NCI-H2196 treated with DMSO at 0.1 percent for 48 hours (cell line): ENCODE results near the gene CYP19A1.
"Not testable (repeated sequence)": the region's sequence is repeated elsewhere in the genome, so short reads cannot be mapped to it uniquely, and the experiment has no call there.

Experiments
- DNase-seq: peaks from one replicate; lab custom pipeline; 2025; ENCODE audit not compliant: unreplicated experiment; lab: John Stamatoyannopoulos, UW

The CYP19A1 gene

DNA sequence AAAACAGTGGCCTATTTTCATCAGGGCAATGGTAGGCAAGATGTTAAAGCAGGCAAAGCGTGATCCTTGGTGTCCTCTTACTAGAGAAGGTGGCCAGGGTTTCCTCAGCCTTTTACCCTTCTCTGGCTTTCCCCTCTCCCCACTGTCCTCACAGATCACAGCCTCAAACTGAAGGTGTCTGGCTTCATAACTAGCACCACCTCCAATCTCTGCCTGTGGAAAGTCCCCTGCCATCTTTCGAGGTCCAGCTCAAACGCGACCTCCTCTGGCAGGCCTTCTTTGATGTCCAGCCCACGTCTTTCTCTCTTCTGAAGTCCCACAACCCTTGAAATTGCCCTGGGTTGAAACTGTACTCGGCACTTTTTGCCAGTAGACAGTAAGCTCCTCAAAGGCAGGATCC, 35.9 kb downstream of the CYP19A1 start:
- DNase-seq = no peak

DNA sequence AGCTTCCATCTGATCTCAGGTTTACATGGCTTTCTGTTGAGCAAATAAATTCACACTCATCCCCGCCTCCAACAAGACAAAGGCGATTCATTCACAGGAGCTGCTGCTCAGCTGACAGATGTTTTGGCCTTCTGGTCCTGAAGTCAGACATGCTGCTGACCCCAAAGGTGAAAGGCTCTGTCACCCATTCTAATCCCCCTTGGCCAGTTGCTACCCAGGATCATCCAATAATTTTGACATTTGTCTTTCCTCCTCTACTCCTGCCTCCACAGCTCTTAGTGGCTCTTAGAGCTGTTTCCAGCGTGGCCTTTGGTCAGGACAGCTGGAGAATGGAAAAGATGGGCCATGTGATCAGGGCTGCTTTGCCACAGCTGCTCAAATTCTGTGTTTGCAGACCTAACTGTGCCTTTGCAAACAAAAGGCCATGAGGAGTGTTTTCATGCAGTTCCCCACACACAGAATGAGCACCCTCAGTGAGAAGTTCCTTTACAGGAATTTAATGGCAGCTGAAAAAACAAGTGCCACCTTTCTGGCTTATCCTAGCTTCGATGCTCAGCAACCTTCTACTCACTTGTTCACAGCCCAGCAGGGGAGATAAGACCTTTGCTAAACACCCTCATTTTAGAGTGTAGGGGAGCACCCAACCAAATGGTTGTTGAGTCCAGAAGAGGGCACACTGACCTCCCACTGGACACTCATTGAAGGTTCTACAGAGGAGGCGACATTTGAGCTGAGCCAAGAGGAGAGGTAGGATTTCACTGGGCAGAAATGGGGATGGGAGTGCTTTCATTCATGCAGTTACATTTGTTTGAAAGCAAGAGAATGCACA, 39.0 kb downstream of the CYP19A1 start:
- peak; percentile 70 for DNase-seq

DNA sequence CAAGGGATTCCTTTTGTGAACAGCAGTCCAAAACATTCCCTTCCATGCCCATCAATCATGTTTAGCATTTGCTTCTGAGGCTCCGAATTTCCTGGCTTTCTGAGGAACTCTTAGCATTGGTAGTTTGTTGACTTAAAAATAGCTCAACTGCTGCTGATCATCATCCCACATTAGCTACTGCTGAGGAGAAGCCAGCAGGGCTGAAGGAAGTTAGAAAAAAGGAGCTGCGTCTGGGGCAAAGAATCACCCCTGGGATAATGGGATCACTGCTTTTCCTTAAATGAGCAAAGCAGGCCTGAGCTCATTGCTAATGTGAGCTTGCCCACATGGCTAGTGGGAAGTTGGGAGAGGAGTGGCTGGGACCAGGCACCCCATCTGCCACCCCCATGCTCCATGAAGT, 39.8 kb downstream of the CYP19A1 start:
- no peak for DNase-seq

DNA sequence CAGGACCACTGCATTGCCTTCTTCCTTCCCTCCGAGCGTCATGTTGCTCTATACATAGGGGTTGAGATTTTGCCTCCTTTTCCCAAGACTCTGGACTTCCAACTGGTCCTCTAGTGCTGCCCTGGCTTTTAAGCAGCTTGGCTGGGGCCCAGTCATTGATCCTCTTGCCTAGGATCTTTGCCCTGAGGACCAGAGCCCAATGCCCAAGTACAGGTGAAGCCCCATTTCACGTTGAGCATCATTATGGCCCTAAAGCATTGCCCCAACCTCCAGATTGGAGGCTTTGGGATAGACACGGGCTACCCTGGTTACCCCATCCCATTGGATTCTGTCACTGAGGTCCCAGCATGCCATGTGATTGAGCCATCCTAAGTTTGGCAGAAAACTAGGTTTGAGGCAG, 47.7 kb downstream of the CYP19A1 start:
- no peak for DNase-seq

DNA sequence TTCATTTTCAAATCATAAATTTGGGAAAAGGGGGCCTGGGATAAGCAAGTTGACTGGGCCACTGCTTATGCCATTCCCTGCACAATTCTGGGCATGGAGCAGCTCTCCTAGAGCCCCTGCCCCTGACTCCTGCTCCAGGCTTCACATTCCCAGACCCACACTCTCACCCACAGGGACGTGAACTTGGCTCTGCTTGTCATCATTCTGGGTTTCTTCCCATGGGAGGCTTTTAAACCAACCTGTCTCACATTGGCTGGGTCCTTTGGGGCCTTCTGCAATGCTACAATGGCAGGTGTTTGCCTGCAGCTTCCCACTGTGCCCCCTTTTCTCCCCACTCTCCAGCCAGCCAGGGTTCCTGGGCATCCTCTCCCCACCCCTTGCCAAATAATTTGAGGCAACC, 49.1 kb downstream of the CYP19A1 start:
- no peak for DNase-seq

DNA sequence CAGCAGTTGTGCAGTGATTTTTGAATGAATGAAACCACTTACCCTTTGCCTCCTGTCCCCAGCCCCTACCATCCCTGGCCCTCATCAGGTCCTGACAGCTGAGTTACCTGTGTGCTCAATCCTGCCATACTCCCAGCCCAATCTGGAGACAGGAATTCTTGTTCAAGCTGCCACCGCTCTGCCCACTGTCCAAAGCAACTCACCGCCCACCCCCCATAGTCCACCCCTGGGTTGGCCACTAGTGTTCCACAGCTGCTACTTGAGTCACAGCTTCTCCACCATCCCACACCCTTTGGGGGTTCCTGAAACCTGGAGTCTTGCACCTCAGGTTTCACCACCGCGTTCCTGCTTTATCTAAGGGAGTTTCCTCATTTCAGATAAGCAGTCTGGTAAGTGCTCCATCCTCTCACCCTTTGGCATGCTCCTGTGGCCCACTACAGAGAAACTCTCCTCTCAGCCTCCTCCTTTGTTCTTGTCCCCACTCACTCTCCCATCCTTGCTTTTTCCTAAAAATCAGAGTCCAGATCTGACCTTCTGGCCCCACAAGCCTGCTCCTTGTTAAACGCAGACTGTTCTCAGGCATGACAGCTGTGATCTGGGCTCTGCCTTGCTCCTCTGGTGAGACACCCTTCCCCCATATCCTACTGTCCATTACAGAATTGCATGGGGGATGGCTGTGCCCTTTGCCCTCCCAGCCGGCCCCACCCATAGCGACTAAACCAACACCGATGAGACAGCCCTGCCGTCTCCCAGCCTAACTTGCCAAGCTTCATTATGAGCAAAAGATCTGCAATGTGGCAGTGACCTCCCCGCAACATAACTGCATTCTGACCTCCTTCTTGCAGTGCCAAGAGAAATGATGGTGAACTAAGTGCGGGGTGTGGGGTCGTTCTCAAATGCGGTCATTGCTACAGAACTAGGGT, 50.0 kb downstream of the CYP19A1 start:
- DNase-seq = no peak

DNA sequence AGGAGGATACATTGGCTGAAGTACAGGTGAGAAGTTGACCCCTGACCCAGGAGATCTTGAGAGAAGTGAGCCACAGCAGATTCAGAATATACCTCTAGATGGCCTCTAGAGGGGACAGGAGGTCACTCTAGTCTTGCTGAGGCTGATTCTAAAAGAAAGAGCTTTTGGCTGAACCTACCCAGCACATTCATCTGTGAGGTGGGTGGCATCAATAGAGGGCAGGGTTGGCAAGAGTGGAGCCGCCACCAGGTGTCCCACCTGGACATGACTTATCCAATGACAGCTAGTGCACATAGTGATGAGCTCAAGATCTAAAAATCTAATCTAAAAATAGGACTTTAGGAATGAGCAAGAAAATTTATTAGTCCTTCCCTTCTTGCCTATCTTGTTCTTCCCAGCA, 51.6 kb downstream of the CYP19A1 start:
- no peak for DNase-seq

DNA sequence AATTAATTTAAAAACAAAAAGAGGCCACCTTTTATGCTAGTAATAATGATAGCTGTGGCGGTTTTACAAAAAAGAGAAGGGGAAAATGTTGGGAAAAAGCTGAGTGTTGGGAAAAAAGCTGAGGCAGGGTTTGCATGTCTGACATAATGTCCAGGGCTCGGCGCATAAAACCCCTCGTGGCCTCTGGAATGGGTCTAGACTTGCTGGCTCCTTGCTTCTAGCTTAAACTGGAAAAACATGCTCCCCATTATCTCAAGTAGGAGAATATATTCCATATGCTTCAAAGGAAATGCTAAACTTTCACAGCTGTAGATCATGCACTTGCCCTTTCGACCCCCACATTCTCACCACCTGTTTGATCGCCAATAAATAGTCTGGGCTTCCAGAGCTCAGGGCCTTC, 53.0 kb downstream of the CYP19A1 start:
- DNase-seq = no peak

DNA sequence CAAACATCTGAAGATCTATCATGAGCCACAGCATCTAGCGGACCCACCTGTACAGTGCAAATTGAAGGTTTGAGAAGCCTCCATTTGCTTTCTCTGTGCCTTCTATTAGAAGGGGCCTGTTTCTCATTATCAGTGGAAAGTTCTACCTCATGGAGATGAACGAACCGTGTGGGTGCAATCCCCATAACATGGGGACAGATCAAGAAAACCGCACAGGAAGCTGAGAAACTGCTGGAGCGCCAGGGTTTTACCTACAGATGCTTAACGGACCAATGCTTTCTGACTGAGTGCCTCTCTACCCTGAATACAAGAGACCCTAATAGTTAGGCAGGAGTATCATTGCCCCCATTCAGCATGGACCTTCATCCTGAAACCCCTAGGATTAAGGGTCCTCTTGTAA, 53.5 kb downstream of the CYP19A1 start:
- no peak for DNase-seq

DNA sequence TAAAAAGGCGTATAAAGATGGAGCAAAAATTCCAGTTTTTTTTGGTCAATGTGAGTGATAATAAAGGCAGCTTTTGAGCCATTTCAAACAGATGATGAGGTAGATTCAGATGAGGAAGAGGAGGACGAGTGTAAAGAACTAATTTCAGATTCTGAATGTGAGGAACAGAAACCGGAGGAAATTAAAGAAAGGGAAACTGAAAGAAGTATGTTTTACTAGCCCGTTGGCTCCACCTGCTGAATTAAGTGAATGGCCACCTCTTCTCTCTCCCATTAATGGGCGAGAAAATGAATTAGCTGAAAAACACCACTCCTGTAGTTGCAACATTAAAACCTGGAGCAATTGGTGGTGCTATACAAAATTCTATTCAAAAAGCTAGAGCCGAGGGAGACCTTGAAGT, 55.4 kb downstream of the CYP19A1 start:
- DNase-seq = no peak

DNA sequence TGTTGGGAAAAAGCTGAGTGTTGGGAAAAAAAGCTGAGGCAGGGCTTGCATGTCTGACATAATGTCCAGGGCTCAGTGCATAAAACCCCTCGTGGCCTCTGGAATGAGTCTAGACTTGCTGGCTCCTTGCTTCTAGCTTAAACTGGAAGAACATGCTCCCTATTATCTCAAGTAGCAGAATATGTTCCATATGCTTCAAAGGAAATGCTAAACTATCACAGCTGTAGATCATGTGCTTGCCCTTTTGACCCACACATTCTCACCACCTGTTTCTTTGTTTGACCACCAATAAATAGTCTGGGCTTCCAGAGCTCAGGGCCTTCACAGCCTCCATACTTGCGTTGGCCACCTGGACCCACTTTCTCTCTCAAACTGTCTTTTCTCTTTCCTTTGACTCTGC, 56.2 kb downstream of the CYP19A1 start:
- DNase-seq = not testable (repeated sequence)

DNA sequence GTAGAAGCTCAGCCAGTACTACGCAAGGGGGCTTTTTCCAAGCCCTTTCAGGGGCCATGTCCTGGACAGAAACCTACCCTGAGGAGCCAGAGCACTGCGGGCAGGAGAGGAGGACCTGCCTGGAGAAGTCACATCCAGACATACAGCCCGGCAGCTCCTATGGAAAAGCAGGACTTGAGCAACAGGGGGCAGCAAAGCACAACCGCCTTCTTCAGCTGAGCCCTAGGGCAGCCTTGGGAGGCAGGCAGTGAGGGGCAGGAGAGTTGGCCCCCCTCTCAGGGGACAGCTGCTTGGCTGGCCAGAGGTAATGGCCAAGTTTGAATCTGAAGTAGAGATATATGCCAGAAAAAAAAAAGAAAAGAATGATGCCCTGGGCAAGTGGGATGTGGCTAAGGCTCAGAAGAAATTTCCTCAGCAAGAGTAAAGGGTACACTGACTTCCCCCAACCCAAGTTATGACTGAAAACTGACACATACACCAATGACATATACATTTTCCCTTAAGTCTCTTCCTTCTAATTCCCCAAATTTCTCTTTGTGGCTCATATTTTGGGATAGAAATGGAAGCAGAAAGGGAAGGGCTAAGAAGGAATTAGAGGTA, 56.9 kb downstream of the CYP19A1 start:
- no peak for DNase-seq

DNA sequence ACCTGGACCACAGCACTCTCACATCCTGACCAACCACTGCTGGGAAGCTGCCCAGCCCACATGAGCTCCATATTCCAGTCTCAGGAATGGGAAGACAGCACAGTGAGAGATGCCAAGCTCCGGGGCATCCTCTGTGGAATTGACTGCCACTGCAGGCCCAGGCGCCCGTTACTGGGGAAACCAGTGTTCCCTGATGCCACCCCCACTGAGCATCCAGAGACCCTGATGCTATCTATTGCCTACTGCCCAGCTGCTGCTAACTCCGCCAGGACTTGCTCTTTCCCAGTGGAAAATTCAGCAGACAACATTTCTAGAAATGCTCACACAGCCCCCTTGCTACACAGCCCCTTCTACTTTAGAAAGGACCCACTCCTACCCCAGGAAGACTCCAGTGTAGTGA, 57.6 kb downstream of the CYP19A1 start:
- no peak for DNase-seq

DNA sequence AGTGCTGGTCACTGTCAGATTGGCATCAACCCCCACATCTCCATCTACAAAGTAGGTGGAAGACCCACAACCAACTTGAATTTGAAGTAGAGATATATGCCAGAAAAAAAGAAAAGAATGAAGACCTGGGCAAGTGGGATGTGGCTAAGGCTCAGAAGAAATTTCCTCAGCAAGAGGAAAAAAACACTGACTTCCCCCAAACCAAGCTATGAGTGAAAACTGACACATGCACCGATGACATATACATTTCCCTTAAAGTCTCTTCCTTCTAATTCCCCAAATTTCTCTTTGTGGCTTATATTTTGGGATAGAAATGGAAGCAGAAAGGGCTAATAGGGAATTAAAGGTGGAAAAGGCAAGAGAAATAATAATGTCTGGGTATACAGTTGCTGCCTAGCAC, 59.0 kb downstream of the CYP19A1 start:
- no peak for DNase-seq

DNA sequence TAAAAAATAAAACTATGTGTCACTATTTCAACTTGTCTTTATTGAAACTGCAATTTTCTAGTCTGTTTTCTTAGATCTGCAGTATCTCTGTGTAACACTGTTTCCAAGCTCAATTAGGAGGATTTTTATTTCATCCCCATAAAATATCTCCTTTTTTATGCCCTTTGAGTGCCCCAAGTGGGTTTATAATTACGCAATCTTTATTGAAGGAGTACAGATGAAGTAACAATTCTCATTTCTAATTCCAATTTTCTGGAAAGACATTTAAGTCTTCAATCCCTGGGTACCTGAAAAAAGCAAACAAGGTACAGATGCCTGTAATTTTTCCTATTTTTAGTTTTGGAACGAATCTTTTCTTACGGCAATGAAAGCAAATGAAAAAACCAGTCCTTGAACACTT, 61.3 kb downstream of the CYP19A1 start:
- no peak for DNase-seq

DNA sequence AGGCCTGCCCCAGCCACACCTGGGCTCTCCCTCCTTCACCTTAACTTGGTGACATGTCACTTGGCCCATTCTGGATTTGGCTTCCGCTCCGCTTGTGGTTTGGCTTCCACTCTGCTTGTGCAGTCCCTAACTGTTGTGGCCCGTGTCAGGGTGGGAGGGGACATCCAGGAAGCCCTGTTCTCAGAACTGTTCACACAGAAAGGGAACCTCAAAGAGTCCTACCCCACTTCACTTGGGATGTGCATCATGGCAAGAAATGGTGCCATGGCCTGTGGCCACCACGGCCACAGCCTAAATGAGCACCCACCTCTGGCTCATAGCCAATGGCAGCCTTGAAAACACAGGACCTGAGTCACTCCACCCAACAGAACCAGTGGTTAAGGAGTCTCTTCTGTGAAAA, 63.4 kb downstream of the CYP19A1 start:
- DNase-seq = no peak

DNA sequence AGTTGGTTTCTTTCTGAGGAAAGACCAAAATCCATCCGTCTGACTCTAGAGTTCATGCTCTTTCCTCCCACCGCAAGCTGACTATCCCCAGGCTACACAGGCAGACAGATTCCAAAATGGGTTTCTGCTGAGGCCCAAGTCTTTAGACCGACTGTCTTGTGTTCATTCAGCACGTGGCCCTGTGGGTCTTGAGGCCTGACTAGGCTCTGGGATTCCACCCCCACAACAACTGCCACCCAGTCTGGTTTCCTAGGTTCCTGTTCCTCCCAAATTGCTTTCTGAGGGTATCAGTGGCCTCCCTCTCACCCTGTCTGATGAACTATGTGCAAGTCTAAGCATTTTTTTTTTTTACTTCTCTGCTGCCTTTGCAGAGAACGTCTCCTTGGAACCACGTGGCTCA, 67.7 kb downstream of the CYP19A1 start:
- DNase-seq = no peak

DNA sequence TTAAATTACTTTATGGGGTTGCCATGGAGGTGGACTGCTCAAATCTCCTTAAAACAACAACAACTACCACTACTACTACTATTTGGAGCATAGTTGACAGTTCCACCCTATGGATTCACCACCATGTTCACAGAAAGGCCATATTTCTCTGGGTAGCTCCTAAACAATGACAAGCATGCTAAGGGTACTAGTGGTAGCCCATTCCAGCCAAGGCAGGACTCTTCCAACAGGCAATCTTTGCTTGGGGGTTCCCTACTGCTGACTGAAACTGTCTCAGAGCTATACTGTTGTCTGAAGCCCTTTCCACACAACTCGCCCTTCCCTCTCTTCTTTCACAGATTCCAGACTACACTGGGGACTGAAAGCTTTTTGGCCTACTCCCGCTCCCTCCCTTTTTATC, 68.9 kb downstream of the CYP19A1 start:
- no peak for DNase-seq

DNA sequence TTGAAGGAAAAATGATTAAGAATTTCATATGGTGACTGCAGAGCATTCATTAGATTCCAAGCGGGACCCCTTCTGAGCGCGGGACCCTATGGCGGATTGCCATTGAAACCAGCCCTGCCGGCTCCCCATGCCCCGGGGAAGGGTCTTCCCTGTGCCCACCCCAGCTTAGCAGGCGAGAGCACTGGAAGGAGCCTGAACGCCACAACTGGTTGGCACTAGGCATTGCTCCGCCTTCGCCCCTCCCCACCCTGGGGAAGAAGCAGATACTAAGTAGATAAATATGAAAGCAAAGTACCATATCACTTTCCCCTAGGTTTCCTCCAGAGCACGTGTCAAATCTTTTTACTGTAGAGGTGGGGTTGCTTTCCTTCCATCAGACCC, 70.7 kb downstream of the CYP19A1 start:
- DNase-seq = no peak

DNA sequence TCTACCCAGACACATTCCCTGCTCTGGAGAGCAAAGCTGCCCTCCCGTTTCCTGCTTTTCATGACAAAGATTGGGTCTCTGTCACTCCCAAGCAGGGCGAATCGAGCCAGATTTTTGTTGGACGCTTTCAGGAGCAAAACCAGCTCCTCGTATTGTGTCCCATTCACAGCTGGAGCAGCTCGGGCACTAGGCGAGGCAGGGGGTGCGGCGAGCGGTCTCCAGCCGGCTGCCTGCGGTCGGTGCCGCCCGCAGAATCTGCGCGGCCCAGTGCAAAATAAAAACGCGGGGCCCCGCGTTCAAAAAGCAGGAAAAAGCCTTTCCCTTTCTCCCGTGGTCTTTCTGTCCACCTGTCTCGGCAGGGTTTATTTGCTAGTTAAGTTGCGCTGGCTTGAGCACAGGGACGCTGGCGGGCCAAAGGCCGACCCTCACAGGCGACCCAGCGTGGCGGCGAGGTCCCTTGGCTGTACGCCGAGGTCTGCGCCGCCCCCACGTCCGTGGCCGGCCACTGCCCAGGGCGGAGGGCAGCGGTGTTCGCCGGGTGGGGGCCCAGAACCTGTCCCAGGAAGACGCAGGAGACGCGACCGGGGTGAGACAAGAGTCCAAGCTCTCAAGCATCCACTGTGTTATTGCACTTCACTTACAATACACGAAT, 71.2 kb downstream of the CYP19A1 start:
- no peak for DNase-seq

DNA sequence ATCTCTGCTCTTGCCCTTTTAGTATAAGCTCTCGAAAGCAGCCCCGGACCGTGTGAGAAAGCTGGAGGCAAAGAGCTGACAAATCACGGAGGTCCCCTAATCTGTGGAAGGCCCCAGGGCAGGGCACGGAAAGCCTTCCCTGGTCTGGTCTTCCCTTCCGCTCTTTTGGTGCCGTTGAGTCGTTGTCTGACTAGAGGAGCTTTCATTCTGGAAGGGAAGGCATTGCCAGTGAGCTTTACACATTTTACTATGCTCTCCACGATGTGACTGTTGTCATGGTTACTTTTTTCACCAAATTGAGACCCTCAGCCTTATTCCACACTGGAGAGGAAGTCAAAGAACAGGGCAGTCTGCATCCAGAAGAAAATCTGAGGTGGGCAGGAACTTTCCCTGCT, 71.7 kb downstream of the CYP19A1 start:
- no peak for DNase-seq
